HCT116 (cell line): ENCODE measurements around the gene C2CD2. TPM values are rescaled to one million over a fixed set of nuclear protein-coding genes. Genes with fewer than 3 reads are reported as not detected.

ENCODE experiments used
- ATAC-seq: fragments of 200-7000 bp; cut with Tn5 transposase; 2 replicates; pipeline ENCODE4 v1.9.1; 2020; ENCODE audit warnings: mild to moderate bottlenecking, moderate library complexity
- BruUV-seq: library from RNA; stranded (reverse); fragments of 400-500 nt; replicated peaks from 2 replicates; lab custom pipeline; 2021; lab: Mats Ljungman, UMichigan
- CTCF ChIA-PET: fragments of 300-600 bp; sonication (Branson Sonifier 250); formaldehyde crosslinking; loops from one replicate; lab custom pipeline; 2021; ENCODE audit warnings: antibody characterized with exemption; lab: Charles Lee
- POLR2A ChIA-PET: fragments of 300-600, 350-600 bp; sonication (Branson Sonifier 250); formaldehyde crosslinking; loops from one replicate; lab custom pipeline; 2021; ENCODE audit warnings: antibody characterized with exemption; lab: Charles Lee
- RAD21 ChIA-PET, 2 experiments: fragments of 300-600 bp; sonication (Branson Sonifier 250); formaldehyde crosslinking; loops; one replicate each; lab custom pipeline; 2023; ENCODE audit warnings: low total read pairs in 2 of 2; ENCODE audit not compliant: uncharacterized antibody in 2 of 2, unreplicated experiment in 2 of 2, low non-redundant PET in 1 of 2; lab: Charles Lee
- DNase-seq: peaks from one replicate; pipeline ENCODE4 v3.0.0-alpha.2; 2010; ENCODE audit warnings: low read depth, low spot score
- H2AFZ ChIP-seq: fragments of 200-600 bp; shearing (Covaris generic), sonication (generic); 2 replicates; pipeline ENCODE4 v1.6.1; 2017; ENCODE audit warnings: low read depth, mixed run types, mixed read lengths, antibody characterized with exemption, low read length; ENCODE audit not compliant: poor library complexity, severe bottlenecking
- H3K27ac ChIP-seq: 2 replicates; pipeline ENCODE4 v1.5.1; 2012; ENCODE audit warnings: low read depth, low read length
- H3K27me3 ChIP-seq: fragments of 200-600 bp; sonication (generic); 2 replicates; pipeline ENCODE4 v1.6.1; 2016; ENCODE audit warnings: mixed run types, low read length, mixed read lengths; ENCODE audit not compliant: insufficient read depth
- H3K36me3 ChIP-seq, 2 experiments: fragments of 200-500 bp in 1 of 2; fragments of 200-600 bp in 1 of 2; sonication (Bioruptor generic) in 1 of 2; sonication (generic) in 1 of 2; 2 replicates each; pipeline versions ENCODE4 v1.5.1 to v1.6.1; 2014 to 2016; ENCODE audit warnings: low read length in 2 of 2, inconsistent platforms in 1 of 2, mixed read lengths in 1 of 2, mixed run types in 1 of 2; ENCODE audit not compliant: insufficient read depth in 2 of 2, control insufficient read depth in 1 of 2
- H3K4me1 ChIP-seq, 2 experiments: fragments of 200-600 bp in 1 of 2; sonication (generic) in 1 of 2; 2 replicates each; pipeline versions ENCODE4 v1.5.1 to v1.6.1; 2012 to 2017; ENCODE audit warnings: low read length in 2 of 2, inconsistent platforms in 1 of 2, mild to moderate bottlenecking in 1 of 2, mixed read lengths in 1 of 2, mixed run types in 1 of 2, moderate library complexity in 1 of 2; ENCODE audit not compliant: insufficient read depth in 2 of 2, control insufficient read depth in 1 of 2
- H3K4me2 ChIP-seq: fragments of 200-600 bp; sonication (generic); 2 replicates; pipeline ENCODE4 v1.6.1; 2017; ENCODE audit warnings: mixed run types, low read length, mixed read lengths
- H3K4me3 ChIP-seq, 2 experiments: fragments of 200-600 bp in 1 of 2; sonication (generic) in 1 of 2; replicated peaks in 1 of 2; 2 replicates each; pipeline ENCODE4 v1.5.1; 2011 to 2016; ENCODE audit warnings: low read length in 2 of 2, control low read depth in 1 of 2, low read depth in 1 of 2, mild to moderate bottlenecking in 1 of 2, mixed read lengths in 1 of 2, mixed run types in 1 of 2
- H3K79me2 ChIP-seq: fragments of 200-600 bp; sonication (generic); 2 replicates; pipeline ENCODE4 v1.6.1; 2017; ENCODE audit warnings: mild to moderate bottlenecking, mixed run types, low read length, moderate library complexity, mixed read lengths; ENCODE audit not compliant: insufficient read depth
- H3K9ac ChIP-seq: fragments of 200-600 bp; sonication (generic); 2 replicates; pipeline ENCODE4 v1.6.1; 2016; ENCODE audit warnings: low read length, mixed read lengths
- H3K9me2 ChIP-seq: fragments of 200-600 bp; sonication (generic), shearing (Covaris generic); 2 replicates; pipeline ENCODE4 v1.6.1; 2017; ENCODE audit warnings: mixed run types, mild to moderate bottlenecking, moderate library complexity; ENCODE audit not compliant: insufficient read depth
- H3K9me3 ChIP-seq, 2 experiments: fragments of 200-500 bp in 1 of 2; fragments of 200-600 bp in 1 of 2; sonication (Bioruptor generic) in 1 of 2; sonication (generic) in 1 of 2; 2 replicates each; pipeline ENCODE4 v1.6.1; 2014 to 2017; ENCODE audit warnings: low read length in 2 of 2, mixed read lengths in 2 of 2, inconsistent platforms in 1 of 2, low read depth in 1 of 2, mild to moderate bottlenecking in 1 of 2, mixed run types in 1 of 2, moderate library complexity in 1 of 2; ENCODE audit not compliant: control insufficient read depth in 1 of 2, insufficient read depth in 1 of 2
- H4K20me1 ChIP-seq: fragments of 200-600 bp; sonication (generic), shearing (Covaris generic); 2 replicates; pipeline ENCODE4 v1.6.1; 2017; ENCODE audit warnings: mixed run types, mild to moderate bottlenecking, moderate library complexity; ENCODE audit not compliant: insufficient read depth
- CBX3 ChIP-seq: IDR thresholded peaks from 2 replicates; pipeline ENCODE4 v1.6.1; 2012; ENCODE audit warnings: low read depth
- CEBPB ChIP-seq: IDR thresholded peaks from 2 replicates; pipeline ENCODE4 v1.6.1; 2012; ENCODE audit warnings: low read depth
- EGR1 ChIP-seq: IDR thresholded peaks from 2 replicates; pipeline ENCODE4 v1.6.1; 2012; ENCODE audit warnings: low read depth
- ELF1 ChIP-seq: IDR thresholded peaks from 2 replicates; pipeline ENCODE4 v1.6.1; 2012; ENCODE audit warnings: low read depth, borderline replicate concordance
- EZH2phosphoT487 ChIP-seq: fragments of 200-600 bp; IDR thresholded peaks from 2 replicates; pipeline ENCODE4 v1.6.1; 2018; ENCODE audit warnings: antibody characterized with exemption, borderline replicate concordance
- FOSL1 ChIP-seq: IDR thresholded peaks from 2 replicates; pipeline ENCODE4 v1.6.1; 2012; ENCODE audit warnings: low read depth
- JUND ChIP-seq: IDR thresholded peaks from 2 replicates; pipeline ENCODE4 v1.6.1; 2012
- POLR2A ChIP-seq: IDR thresholded peaks from 2 replicates; pipeline ENCODE4 v1.7.0; 2011; ENCODE audit warnings: borderline replicate concordance; ENCODE audit not compliant: insufficient read depth, insufficient read length; ENCODE audit errors: extremely low read depth
- POLR2AphosphoS5 ChIP-seq: IDR thresholded peaks from 2 replicates; pipeline ENCODE4 v1.6.1; 2011; ENCODE audit warnings: mild to moderate bottlenecking, low read depth, low read length, moderate library complexity
- RAD21 ChIP-seq: IDR thresholded peaks from 2 replicates; pipeline ENCODE4 v1.6.1; 2012; ENCODE audit warnings: low read depth, mild to moderate bottlenecking
- SIN3A ChIP-seq: IDR thresholded peaks from 2 replicates; pipeline ENCODE4 v1.6.1; 2012; ENCODE audit warnings: low read depth
- SRF ChIP-seq: IDR thresholded peaks from 2 replicates; pipeline ENCODE4 v1.6.1; 2012; ENCODE audit warnings: low read depth
- TCF7L2 ChIP-seq: IDR thresholded peaks from 2 replicates; pipeline ENCODE4 v1.7.0; 2011; ENCODE audit warnings: borderline replicate concordance, inconsistent platforms; ENCODE audit not compliant: insufficient read depth, insufficient read length; ENCODE audit errors: extremely low read depth
- YY1 ChIP-seq: IDR thresholded peaks from 2 replicates; pipeline ENCODE4 v1.6.1; 2011; ENCODE audit warnings: low read length, low read depth, moderate library complexity, mild to moderate bottlenecking; ENCODE audit not compliant: insufficient replicate concordance; ENCODE audit errors: extremely low read depth
- ZFX ChIP-seq: fragments of 450-650 bp; IDR thresholded peaks from 2 replicates; pipeline ENCODE4 v1.6.1; 2017
- intact Hi-C: fragments of 100-400 bp; cut with micrococcal nuclease; formaldehyde crosslinking; loops from 2 replicates; pipeline ENCODE4 v1.10.0; 2022
- total RNA-seq: library from RNA; stranded (reverse); gene quantifications from one replicate; pipeline ENCODE4 v1.2.1, GENCODE V29; 2021; ENCODE audit not compliant: unreplicated experiment
- TF ChIP-seq, protein P1 (sequence below): IDR thresholded peaks from 2 replicates; pipeline ENCODE4 v1.6.1; 2012
- TF ChIP-seq, protein P2 (sequence below): IDR thresholded peaks from 2 replicates; pipeline ENCODE4 v1.6.1; 2011; ENCODE audit warnings: mild to moderate bottlenecking, low read length, moderate library complexity; ENCODE audit not compliant: insufficient replicate concordance; ENCODE audit errors: extremely low read depth
- TF ChIP-seq, protein P3 (sequence below): IDR thresholded peaks from 2 replicates; pipeline ENCODE4 v1.6.1; 2012; ENCODE audit warnings: low read depth

The C2CD2 gene
- total RNA-seq, 1 experiment from 2014 or later, result 22.0 TPM

DNA sequence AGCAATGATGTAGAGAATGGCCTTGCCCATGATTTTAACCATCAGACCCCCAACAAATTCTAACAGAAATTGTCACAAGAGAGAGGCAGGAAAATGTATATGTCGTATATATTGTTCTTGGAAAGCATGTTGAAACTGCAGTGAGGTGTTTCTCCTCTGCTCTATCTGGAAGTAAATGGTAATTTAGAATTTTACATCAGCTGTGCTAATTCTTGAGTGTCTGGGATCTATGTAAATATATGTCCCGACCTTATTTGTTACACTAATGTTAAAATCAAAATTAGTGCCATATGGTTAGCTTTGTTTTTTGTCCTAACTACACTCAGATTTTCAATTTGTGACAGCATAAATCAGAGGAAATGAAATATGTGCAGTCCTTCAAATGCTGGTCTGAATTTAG lies 35.9 kb upstream of the C2CD2 start:
- no peaks in the 10 kb centered on the region for H3K79me2 ChIP-seq
- H3K4me3 ChIP-seq, result no peak overlapping the region
- DNase-seq, result no peak
- RAD21 ChIA-PET, result no interaction called here
- no peak for ATAC-seq
- no peak overlapping the region for H2AFZ ChIP-seq
- POLR2A ChIA-PET, result no interaction called here
- no peaks in the 10 kb centered on the region for H3K9me3 ChIP-seq
- H3K27me3 ChIP-seq, result no peaks in the 10 kb centered on the region
- no TSS peak for BruUV-seq
- H3K4me2 ChIP-seq, result no peak overlapping the region
- no peaks in the 10 kb centered on the region for H3K4me1 ChIP-seq
- no peaks in the 10 kb centered on the region for H4K20me1 ChIP-seq
- no peaks in the 10 kb centered on the region for H3K9me2 ChIP-seq
- H3K27ac ChIP-seq, result no peak overlapping the region
- CTCF ChIA-PET, result no interaction called here
- H3K36me3 ChIP-seq, result peaks cover 18 to 19% of the 10 kb centered on the region in 2 experiments; a peak in 3 of 4 replicates
- TF ChIP-seq ELF1 (no peak), TCF7L2 (no peak), JUND (no peak), CEBPB (no peak), EZH2phosphoT487 (no peak), RAD21 (no peak), YY1 (no peak), POLR2AphosphoS5 (no peak), EGR1 (no peak), ZFX (no peak), POLR2A (no peak), CBX3 (no peak), SRF (no peak), FOSL1 (no peak), SIN3A (no peak)
- TF ChIP-seq, protein P1, sequence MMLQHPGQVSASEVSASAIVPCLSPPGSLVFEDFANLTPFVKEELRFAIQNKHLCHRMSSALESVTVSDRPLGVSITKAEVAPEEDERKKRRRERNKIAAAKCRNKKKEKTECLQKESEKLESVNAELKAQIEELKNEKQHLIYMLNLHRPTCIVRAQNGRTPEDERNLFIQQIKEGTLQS, result no peak
- TF ChIP-seq, protein P2, sequence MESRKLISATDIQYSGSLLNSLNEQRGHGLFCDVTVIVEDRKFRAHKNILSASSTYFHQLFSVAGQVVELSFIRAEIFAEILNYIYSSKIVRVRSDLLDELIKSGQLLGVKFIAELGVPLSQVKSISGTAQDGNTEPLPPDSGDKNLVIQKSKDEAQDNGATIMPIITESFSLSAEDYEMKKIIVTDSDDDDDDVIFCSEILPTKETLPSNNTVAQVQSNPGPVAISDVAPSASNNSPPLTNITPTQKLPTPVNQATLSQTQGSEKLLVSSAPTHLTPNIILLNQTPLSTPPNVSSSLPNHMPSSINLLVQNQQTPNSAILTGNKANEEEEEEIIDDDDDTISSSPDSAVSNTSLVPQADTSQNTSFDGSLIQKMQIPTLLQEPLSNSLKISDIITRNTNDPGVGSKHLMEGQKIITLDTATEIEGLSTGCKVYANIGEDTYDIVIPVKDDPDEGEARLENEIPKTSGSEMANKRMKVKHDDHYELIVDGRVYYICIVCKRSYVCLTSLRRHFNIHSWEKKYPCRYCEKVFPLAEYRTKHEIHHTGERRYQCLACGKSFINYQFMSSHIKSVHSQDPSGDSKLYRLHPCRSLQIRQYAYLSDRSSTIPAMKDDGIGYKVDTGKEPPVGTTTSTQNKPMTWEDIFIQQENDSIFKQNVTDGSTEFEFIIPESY, result no peak
- TF ChIP-seq, protein P3, sequence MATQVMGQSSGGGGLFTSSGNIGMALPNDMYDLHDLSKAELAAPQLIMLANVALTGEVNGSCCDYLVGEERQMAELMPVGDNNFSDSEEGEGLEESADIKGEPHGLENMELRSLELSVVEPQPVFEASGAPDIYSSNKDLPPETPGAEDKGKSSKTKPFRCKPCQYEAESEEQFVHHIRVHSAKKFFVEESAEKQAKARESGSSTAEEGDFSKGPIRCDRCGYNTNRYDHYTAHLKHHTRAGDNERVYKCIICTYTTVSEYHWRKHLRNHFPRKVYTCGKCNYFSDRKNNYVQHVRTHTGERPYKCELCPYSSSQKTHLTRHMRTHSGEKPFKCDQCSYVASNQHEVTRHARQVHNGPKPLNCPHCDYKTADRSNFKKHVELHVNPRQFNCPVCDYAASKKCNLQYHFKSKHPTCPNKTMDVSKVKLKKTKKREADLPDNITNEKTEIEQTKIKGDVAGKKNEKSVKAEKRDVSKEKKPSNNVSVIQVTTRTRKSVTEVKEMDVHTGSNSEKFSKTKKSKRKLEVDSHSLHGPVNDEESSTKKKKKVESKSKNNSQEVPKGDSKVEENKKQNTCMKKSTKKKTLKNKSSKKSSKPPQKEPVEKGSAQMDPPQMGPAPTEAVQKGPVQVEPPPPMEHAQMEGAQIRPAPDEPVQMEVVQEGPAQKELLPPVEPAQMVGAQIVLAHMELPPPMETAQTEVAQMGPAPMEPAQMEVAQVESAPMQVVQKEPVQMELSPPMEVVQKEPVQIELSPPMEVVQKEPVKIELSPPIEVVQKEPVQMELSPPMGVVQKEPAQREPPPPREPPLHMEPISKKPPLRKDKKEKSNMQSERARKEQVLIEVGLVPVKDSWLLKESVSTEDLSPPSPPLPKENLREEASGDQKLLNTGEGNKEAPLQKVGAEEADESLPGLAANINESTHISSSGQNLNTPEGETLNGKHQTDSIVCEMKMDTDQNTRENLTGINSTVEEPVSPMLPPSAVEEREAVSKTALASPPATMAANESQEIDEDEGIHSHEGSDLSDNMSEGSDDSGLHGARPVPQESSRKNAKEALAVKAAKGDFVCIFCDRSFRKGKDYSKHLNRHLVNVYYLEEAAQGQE, result no peak
- TF ChIP-seq, all 23 proteins: peak for 0
- H3K9ac ChIP-seq, result no peak overlapping the region
- intact Hi-C loops, result no loop called here
